Endometrial microvascular endothelial cells (primary cell): ENCODE measurements around the gene GRAMD4. TPM values are rescaled to one million over a fixed set of nuclear protein-coding genes. Genes with fewer than 3 reads are reported as not detected.

ENCODE experiments used
- in situ Hi-C: cut with HindIII; loops from 2 replicates; pipeline ENCODE4 v1.10.0; 2017; ENCODE audit warnings: low sequenced_read_pairs, low pct_unique_long_range_greater_than_20kb; ENCODE audit errors: inconsistent ontology term
- total RNA-seq: library from RNA; depleted of rRNA; stranded (reverse); fragments of >200 nt; gene quantifications from one replicate; pipeline ENCODE4 v1.2.3, GENCODE V29; 2015; ENCODE audit errors: inconsistent ontology term

GRAMD4 gene
- total RNA-seq, 1 donor from 2014 or later, result 10.7 TPM

GRCh38 chr22:46581538-46582244 lies 38.5 kb upstream of the GRAMD4 start:
- in situ Hi-C loops, result no loop called here

GRCh38 chr22:46582281-46582933 lies 37.8 kb upstream of the GRAMD4 start:
- in situ Hi-C loops, result no loop called here

- in situ Hi-C loops, result no loop called here
These were observed 36.6 kb upstream of the GRAMD4 start for GRCh38 chr22:46583571-46583970.

GRCh38 chr22:46584081-46584921 lies 35.9 kb upstream of the GRAMD4 start:
- in situ Hi-C loops, result no loop called here

- in situ Hi-C loops, result no loop called here
These were observed 34.7 kb upstream of the GRAMD4 start for GRCh38 chr22:46585340-46586122.

- in situ Hi-C loops, result no loop called here
These were observed 34.1 kb upstream of the GRAMD4 start for GRCh38 chr22:46586123-46586519.

- in situ Hi-C loops, result no loop called here
These were observed 33.6 kb upstream of the GRAMD4 start for GRCh38 chr22:46586531-46587011.

- in situ Hi-C loops, result no loop called here
These were observed 33.1 kb upstream of the GRAMD4 start for GRCh38 chr22:46587061-46587460.

- in situ Hi-C loops, result no loop called here
These were observed 32.5 kb upstream of the GRAMD4 start for GRCh38 chr22:46587492-46588278.

GRCh38 chr22:46588279-46589140 lies 31.7 kb upstream of the GRAMD4 start:
- in situ Hi-C loops, result no loop called here

- in situ Hi-C loops, result no loop called here
These were observed 30.9 kb upstream of the GRAMD4 start for GRCh38 chr22:46589141-46589748.

- in situ Hi-C loops, result no loop called here
These were observed 30.3 kb upstream of the GRAMD4 start for GRCh38 chr22:46589871-46590271.

- in situ Hi-C loops, result no loop called here
These were observed 29.9 kb upstream of the GRAMD4 start for GRCh38 chr22:46590334-46590733.

- in situ Hi-C loops, result no loop called here
These were observed 28.3 kb upstream of the GRAMD4 start for GRCh38 chr22:46591930-46592329.

GRCh38 chr22:46592390-46592872 lies 27.8 kb upstream of the GRAMD4 start:
- in situ Hi-C loops, result no loop called here

- in situ Hi-C loops, result no loop called here
These were observed 26.9 kb upstream of the GRAMD4 start for GRCh38 chr22:46593211-46593681.
